Measurements from ENCODE around the gene ARFRP1.
"Not testable (repeated sequence)": the region's sequence is repeated elsewhere in the genome, so short reads cannot be mapped to it uniquely, and the experiment has no call there.

ARFRP1 gene

DNA sequence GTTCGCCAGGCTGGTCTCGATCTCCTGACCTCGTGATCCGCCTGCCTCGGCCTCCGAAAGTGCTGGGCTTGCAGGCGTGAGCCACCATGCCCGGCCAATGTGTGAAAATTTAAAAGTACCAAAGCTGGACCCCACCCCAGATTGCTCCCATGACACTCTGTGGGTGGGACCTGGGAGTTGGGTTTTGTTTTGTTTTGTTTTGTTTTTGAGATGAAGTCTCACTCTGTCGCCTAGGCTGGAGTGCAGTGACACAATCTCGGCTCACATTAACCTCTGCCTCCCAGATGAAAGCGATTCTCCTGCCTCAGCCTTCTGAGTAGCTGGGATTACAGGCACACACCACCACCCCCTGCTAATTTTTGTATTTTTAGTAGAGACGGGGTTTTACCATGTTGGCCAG lies 36.1 kb downstream of the ARFRP1 start:
- DNase-seq = not testable (repeated sequence)

DNA sequence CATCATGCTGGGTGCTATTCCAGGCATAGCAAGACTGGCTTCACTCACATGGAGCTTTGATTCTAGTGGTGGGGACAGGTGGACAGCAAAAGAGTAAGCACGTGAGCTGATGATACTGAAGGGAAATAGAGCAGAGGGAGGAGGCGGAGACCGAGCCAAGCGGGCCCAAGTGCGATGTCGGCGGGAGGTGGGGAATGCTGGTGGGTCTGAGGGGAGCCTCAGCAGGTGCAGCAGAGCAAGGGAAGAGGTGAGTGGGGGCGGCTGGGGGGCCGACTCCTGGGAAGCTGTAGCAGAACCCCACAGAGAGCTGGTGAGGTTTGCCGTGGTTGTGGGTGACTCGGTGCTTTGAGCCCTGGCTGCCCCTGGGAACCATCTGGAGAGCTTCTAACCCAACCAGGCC lies 39.4 kb downstream of the ARFRP1 start:
- no peak for DNase-seq

DNA sequence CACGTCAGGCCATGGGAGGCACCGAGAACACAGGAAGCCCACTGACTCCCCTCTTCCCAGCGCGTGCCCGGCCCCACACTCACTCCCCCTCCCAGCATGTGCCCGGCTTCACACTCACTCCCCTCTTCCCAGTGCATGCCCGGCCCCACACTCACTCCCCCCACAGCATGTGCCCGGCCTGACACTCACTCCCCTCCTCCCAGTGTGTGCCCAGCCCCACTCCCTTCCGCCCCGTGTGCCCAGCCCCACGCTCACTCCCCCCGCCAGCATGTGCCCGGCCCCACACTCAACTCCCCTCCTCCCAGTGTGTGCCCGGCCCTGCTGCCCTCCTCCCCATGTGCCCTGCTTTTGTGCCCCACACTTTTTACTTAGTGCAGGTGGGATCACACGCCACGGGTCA lies 39.9 kb downstream of the ARFRP1 start:
- no peak for DNase-seq

DNA sequence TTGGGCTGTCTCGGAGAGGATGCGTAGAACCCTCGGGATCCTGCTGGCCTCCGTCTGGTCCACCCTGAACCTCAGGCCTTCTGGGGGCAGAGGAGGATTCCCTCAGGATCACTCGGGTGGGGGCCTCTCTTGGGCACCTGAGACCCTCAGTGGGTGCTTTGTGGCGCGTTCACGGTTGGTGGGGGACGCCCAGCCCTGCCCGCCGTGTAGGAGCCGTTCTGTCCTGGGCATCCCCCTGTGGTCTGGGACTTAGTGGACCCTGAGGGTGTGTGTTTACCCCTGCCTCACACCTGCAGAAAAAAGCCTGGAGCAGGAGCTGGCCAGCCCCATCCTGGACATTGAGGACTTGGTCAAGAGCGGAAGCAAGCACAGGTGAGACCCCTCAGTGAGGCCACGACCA lies 42.1 kb downstream of the ARFRP1 start:
- no peak for DNase-seq

DNA sequence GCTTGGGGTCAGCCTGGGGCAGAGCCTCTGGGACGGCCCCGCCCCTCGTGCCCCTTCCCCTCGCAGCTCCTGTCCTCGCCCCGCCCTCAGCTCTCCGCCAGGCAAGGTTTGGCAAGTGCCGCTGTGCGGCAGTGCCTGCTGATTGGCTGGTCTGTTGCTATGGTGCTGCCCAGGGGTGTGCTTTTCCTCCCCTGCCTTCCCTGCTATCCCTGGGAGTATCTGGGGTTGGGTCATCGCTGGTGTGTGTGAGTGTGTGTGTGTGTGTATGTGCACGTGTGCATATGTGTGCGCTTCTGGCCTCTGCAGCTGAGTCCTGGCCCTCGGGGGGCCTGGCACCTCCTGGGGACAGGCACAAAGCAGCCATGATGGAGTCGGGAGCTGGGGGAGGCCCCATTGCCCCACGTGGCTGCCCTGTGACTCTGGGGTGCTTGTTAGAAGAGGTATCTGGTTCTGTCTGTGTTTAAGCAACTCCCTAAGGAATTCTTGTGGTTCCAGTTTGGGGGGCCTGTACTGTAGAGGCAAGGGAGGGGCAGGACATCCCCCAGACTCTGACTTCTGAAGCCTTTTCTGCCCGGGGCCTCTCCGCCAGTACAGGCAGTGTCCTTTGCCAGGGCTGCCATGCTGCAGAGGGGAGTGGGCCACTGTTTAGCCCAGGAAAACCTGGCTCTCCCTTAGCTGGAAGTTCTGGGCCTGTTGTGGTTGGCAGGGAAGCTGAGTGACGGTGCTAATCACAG lies 42.7 kb downstream of the ARFRP1 start:
- DNase-seq = no peak

DNA sequence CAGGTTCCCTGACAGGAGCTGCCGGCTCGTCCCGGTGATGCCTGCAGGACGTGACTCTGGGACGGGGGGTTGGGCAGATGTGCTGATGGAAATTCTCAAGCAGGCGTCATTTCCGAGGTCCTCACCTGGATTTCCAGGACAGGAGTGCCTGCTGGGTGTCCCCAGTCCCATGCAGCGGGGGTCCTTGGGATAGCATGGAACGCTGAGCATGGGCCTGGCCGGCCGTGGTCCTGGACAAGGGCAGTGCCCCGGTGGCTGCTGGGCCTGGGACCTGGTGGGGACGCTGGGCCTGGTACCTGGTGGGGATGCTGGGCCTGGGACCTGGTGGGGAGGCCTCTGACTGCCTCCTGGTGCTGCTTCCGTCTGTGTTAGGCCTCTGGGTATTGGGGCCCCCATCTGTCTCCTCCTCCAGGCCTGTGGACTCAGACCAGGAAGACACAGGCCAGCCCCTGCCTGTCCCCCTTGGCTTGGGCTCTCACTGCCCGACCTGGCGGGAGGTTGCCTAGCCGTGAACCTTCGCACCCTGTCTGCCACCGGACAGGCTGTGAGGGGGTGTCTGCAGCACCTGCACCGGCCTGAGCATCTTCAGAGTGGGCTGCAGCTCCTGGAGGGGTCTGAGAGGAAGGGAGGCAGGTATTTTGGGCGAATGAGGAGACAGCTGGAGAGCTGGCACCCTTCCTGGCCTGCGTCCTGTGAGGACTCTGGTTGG lies 43.5 kb downstream of the ARFRP1 start:
- DNase-seq = no peak

DNA sequence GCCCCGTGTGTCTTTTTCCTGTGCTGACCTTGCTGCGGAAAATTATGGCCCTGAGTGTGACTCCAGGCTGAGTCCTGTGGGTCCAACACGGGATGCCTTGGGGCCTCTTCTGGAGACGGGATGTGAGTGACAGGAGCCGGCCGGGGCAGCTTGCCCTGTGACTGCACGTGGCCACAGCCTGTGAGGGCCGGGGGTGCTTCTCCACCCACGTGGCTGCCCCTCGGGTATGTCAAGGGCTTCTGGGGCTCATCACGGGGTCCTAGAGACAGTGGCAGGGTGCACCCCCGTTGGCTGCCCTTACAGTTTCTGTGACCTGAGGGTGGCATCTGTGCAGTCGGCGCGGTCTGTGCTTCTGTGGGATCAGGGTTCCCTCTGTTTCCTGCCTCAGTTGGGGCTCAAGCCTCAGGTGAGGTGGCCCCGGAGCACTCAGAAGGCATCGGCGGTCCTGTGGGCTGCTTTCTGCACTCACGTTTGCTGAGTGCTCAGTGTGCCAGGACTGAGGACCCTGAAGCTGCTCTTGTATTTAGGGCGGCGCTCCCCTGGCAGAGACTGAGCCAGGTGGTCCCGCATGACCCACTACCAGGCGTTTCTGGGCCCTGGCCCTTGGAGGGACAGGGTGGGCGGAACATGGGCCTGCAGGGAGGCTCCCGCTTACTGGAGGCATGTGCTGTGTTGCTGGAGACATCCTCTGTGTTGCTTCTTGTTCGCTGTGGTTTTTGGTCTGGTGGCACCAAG lies 44.3 kb downstream of the ARFRP1 start:
- DNase-seq = no peak

DNA sequence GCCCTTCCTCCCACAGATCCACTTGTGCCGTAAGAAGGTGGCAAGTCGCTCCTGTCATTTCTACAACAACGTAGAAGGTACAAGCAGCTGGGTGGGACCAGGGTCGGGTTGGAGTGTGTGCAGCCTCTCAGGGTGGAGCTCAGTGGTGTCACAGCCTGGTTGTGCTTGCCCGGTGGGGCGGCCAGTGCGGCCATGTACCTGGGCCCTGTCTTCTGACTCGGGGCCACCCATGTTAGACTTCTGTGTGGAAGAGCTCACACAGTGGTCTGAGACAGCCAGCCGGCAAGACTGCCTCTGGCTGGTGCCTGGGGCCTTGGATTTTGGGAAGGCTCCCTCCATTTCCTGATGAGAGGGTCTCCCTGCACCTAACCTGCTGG lies 45.0 kb downstream of the ARFRP1 start:
- no peak for DNase-seq

DNA sequence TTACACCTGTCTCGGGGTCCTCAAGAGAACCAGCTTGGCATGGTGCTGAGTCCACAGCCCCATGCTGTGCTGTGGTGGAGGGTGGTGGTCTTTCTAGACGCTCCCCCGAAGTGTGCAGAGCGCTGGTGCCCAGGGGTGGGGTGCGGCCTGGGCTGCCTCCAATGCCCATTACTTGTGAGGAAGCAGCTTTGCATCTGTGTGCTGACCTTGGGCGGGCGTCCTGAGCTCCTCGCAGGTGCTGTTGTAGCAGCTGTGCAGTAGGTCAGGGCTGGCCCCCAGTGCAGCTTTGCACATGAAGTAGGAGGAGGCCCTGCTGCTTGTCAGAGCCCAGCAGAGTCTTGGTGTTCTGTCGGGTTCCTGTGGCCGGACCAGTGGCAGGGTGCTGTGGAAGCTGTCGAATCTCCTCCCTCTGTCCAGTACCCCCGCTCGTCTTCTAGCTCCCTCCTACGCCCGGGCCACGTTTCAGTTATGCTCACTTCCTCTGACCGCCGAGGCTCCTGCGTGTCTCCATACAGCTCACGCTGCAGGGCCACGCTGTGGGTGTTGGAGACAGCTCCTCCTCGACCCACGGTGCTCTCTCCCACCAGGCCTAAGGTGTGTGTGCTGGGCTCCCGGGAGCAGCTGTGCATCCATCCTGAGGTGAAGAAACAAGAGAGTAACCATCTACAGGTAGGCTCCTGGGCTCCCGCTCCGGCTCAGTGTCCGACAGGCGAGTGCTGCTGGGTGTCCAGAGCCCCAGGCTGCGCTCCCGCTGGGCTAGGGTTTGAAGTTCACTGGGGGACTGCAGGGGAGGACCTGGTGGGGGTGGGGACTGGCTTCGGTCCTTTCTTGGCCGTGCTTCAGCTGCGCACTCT lies 45.6 kb downstream of the ARFRP1 start:
- no peak for DNase-seq

DNA sequence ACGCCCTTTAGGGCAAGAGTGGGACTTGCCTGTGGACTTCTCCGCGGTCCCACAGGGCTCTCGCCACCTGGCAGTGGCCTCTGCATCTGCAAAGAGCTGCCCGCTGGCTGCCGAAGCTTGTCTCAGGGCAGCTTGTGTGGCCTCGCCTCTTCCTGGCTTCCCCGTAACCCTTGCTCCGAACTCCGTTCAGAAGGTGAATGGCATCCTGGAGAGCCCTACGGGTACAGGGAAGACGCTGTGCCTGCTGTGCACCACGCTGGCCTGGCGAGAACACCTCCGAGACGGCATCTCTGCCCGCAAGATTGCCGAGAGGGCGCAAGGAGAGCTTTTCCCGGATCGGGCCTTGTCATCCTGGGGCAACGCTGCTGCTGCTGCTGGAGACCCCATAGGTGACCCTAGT lies 46.7 kb downstream of the ARFRP1 start:
- no peak for DNase-seq

DNA sequence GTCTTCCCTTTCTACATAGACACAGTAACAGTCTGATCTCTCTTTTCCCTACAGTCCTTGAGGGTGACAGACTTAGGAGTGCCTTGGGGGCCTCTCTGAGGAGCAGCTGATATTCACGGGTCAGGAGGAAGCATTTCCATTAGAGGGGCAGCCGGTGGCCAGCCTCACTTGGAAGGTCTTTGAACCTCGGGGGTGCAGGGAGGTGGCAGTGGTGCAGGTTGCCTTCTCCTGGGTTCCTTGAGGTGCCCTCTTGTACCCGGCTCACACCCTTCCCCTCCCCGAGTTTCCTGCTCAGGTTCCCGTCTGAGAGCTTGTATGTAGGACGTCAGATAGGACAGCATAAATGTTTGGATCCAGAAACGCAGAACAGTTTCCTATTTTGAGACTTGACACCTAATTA lies 47.2 kb downstream of the ARFRP1 start:
- DNase-seq = no peak

DNA sequence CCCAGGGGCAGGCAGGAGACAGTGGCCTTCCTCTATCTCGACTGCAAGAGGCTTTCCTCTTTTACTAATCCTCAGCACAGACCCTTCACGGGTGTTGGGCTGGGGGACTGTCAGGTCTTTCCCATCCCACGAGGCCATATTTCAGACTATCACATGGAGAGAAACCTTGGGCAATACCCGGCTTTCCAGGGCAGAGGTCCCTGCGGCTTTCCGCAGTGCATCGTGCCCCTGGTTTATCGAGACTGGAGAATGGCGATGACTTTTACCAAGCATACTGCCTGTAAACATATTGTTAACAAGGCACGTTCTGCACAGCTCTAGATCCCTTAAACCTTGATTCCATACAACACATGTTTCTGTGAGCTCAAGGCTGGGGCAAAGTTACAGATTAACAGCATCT lies 47.6 kb downstream of the ARFRP1 start:
- DNase-seq = not testable (repeated sequence)

DNA sequence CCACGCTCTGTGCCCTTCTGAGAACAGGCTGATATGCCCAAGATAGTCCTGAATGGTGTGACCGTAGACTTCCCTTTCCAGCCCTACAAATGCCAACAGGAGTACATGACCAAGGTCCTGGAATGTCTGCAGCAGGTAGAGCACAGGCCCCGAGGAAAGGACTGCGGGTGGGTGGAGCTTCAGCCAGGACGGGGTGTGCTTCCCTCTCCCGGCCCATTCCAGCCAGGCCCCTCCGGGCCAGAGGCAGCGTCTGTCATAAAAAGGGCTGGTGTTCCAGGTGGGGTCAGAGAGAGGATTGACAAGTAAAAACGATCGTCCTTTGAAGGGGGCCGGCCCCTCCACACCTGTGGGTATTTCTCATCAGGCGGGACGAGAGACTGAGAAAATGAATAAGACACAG lies 48.4 kb downstream of the ARFRP1 start:
- no peak for DNase-seq

DNA sequence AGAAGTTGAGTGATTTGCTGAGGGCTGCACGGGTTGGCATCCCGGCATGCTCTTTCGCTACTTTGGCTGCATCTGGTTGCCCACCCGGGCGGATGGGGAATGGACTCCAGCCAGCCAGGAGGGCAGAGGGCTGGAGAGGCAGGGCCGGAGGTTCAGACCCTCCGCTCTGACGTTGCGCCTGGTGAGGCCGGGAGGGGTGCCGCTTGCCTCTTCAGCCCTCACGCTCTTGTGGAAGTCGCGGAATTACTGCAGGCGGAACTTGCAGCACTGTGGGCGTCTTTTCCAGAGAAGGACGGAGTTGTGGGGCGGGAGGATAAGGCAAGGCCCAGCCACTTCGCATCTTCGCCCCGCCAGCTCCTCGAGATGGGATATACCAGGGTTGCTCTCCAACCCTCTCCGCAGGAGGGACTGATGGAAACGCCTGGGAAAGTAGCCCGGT lies 49.0 kb downstream of the ARFRP1 start:
- no peak for DNase-seq

DNA sequence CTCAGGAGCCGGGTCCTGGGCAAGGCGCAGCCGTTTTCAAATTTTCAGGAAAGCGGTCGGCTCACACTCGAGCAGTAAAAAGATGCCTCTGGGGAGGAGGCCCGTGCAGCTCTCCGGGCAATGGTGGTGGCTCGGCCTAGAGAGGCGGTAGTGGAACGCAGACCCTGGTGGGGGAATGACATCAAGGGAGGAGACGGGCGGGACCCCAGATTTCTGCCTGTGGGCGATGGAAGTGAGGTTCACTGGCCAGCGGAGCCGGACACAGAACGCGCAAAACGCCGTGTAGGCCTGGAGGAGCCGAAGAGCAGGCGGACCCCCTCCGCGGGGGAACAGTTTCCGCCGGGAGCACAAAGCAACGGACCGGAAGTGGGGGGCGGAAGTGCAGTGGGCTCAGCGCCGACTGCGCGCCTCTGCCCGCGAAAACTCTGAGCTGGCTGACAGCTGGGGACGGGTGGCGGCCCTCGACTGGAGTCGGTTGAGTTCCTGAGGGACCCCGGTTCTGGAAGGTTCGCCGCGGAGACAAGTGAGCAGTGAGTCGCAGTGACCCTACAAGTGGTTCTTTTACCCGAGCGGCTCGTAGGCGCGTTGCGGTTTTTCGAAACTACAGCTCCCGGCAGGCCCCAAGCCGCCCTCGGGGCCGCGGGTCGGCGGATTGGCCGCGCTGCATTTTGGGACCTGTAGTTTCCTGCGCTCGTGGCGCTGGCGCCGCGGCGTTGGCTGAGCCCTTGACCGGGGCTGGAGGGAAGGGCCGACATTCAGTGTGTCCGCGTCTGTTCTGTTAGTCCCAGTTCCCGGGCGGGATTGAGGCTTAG lies 49.6 kb downstream of the ARFRP1 start, which contains the start of gene RTEL1:
RTEL1 (plus strand) TSS at position 376 of the 812 bp plus-strand sequence. CDS start 1,091 bp downstream, outside the sequence.
- peak; percentile 90 for DNase-seq

DNA sequence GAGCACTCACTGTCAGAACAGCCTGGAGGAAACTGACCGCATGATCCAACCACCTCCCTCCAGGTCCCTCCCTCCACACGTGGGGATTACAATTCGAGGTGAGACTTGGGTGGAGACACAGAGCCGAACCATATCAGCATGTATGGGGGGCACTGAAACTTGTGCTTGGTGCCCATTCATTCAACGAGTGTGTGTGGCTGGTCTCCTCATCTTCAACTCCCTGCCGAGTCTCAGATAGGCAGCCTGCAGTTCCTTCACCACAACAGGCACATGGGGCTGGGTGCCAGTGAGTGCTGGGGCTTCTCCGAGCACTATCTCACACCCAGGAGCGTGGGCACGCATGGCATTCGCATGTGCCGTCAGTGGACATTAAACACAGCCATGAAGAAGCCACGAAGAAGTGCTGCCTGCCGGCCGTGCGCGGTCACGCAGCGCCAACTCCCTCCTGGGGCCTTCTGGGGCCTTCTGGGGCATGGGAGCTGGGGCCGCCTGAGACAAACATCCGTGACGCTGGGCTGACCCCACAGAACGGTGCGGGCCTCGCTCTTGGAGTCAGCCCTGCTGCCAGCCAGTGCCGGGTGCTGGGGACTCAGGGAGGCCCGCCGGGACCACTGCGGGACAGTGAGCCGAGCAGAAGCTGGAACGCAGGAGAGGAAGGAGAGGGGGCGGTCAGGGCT lies 50.4 kb downstream of the ARFRP1 start:
- no peak for DNase-seq

DNA sequence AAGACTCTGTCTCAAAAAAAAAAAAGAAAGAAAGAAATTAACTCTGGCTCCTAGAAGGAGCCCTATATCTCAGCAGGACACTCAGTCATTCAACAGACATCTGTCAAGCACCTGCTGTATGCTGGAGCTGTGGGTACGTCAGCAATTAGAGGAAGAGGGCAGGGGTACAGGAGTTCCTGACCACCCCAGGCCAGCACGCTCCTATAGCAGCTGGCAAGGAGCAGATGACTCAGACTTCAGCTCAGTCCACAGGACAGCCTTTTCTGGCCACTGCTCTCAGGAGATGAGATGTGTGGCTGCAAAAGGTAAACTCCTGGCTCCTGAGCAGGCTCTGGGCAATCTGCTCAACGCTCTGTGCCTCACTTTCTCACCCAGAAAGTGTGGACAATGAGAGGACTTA lies 51.3 kb downstream of the ARFRP1 start:
- no peak for DNase-seq

DNA sequence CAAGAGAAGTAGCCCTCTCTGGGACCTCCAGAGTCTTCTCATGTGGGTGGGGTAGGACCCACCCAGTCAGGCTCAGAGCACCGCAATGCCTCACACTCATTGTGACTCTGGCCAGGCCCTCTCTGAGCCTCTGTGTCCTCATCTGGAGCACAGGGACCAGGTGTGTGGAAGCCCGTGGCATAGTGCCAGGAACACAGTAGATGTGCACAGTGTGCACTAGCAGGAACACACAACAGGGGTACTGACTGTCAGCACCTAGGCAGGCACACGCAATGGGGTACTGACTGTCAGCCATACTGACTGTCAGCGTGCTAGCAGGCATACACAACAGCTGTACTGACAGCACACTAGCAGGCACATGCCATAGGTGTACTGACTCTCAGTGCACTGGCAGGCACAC lies 52.5 kb downstream of the ARFRP1 start:
- no peak for DNase-seq

DNA sequence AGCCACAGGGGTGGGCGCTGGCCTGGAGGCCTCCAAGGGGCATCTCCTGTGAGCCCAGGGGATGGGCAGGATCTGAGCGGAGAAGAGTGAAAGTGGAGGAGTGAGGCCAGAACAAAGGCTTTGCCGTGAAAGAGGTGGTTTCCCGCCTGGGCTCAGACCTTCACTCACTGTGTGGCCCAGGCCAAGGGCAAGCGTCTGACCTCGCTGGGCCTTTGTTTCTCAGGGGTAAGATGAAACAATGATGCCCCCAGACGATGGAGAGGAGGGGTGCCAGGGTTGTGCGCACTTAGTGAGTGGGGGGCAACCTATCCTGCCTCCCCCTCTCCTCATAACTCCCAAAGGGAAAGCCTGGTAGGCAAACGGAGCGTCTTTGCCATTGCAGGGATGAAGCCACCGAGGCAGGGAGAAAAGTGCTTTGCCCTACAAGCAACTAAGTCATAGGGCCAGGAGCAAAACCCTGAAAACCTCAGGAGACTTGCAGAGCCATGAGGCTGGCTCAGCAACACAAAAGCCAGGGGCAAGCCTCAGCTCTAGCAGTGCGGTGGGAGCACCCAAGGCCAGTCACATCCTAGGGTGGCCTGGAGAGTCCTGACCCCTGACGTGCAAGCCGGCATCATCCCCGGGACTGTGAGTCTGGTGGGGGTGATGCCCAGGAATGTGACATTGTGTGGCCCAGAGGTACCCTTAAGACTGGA lies 53.7 kb downstream of the ARFRP1 start:
- DNase-seq = no peak
